ENCODE data around the gene SLC4A5.

SLC4A5 gene, protein sequence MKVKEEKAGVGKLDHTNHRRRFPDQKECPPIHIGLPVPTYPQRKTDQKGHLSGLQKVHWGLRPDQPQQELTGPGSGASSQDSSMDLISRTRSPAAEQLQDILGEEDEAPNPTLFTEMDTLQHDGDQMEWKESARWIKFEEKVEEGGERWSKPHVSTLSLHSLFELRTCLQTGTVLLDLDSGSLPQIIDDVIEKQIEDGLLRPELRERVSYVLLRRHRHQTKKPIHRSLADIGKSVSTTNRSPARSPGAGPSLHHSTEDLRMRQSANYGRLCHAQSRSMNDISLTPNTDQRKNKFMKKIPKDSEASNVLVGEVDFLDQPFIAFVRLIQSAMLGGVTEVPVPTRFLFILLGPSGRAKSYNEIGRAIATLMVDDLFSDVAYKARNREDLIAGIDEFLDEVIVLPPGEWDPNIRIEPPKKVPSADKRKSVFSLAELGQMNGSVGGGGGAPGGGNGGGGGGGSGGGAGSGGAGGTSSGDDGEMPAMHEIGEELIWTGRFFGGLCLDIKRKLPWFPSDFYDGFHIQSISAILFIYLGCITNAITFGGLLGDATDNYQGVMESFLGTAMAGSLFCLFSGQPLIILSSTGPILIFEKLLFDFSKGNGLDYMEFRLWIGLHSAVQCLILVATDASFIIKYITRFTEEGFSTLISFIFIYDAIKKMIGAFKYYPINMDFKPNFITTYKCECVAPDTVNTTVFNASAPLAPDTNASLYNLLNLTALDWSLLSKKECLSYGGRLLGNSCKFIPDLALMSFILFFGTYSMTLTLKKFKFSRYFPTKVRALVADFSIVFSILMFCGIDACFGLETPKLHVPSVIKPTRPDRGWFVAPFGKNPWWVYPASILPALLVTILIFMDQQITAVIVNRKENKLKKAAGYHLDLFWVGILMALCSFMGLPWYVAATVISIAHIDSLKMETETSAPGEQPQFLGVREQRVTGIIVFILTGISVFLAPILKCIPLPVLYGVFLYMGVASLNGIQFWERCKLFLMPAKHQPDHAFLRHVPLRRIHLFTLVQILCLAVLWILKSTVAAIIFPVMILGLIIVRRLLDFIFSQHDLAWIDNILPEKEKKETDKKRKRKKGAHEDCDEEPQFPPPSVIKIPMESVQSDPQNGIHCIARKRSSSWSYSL

DNA sequence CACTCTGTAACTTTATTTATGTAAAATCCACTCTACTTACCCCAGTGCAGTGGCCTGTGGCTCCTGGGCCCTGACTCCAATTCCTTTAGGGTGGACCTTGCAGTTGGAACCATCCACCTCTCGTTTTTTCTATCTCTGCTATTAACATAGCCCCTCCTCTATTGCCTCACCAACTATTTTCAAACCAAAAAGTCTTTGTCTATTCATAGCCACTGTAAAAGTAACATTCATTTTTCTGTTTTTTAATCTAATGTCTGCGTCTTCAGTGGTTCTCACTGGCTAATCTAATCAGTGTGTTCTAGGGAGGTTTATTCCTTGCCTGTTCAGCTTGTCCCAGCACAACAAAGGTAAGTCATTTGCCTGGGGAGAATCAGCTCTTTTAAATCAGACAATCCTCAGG is at the start of gene SLC4A5:
Gene SLC4A5 (minus strand): TSS at position 101 of the 400 bp plus-strand sequence. CDS start 28,393 bp downstream, outside the sequence.
- DNase-seq (ENCODE audit: low read depth in 2 of 2): no peak

- no peak for DNase-seq (ENCODE audit: low read depth in 2 of 2)
Measured at GRCh38 chr2:74392449-74392743, 49.2 kb upstream of the SLC4A5 start.

- peak; percentile 89 for DNase-seq (ENCODE audit: low read depth in 2 of 2)
Measured at GRCh38 chr2:74391580-74392448, 48.6 kb upstream of the SLC4A5 start.

DNA sequence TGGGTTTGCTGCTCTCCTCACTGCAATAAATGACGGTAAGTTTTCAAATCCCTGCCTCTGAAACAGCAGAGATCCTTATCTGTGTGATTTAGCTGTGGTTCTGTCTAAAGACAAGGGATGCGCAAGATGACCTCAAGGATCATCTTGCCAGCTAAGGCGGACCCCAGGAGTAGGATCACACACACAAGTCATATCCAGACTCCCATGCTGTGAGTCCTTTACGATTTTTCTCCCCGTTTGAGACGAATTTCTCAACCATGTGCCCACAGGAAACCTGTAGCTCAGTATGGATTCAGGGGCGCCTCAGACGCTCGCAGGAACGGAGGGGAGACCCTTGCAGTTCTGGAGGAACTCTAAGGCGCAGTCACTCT is 48.0 kb upstream of the SLC4A5 start:
- no peak for DNase-seq (ENCODE audit: low read depth in 2 of 2)

- no peak for DNase-seq (ENCODE audit: low read depth in 2 of 2)
Measured at GRCh38 chr2:74390606-74391005, 47.4 kb upstream of the SLC4A5 start.

- DNase-seq (ENCODE audit: low read depth in 2 of 2): no peak
Measured at GRCh38 chr2:74387346-74387745, 44.1 kb upstream of the SLC4A5 start.

DNA sequence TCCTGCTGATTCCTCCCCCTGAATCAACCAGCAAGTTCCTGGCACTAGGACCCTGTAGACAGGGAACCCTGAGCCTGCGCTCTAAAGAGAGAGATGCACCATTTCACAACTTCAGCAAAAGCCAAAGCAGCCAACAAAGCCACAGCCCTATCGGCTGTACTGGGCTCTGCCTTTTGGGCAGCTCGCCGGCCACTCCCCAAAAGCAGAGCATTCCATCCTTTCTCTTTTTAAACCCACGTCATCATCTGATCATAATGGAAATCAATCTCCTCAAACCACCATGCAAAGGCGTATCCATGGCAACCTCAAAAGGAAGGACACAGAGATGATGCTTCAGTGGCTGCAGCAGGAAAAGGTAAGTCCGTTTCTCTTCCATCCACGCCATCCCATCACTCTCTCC is 42.2 kb upstream of the SLC4A5 start:
- no peak for DNase-seq (ENCODE audit: low read depth in 2 of 2)

DNA sequence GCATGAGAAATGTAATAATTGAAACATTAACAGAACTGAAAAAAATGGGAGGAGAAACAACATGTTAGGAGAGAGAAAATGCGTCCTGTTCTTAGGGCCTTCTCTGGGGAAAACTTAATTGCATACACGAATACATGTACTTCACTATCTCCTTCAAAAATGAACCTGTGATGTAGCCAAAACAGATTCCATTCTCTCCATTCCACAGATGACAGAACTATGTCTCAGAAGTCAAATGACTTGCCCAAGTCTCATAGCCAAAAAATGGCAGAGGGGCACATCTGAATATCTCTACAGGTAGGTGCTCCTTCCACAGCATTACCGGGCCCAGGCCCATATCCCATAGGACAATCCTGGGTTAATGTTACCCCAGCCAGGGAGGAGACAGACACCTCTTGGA is 40.8 kb upstream of the SLC4A5 start:
- no peak for DNase-seq (ENCODE audit: low read depth in 2 of 2)

DNA sequence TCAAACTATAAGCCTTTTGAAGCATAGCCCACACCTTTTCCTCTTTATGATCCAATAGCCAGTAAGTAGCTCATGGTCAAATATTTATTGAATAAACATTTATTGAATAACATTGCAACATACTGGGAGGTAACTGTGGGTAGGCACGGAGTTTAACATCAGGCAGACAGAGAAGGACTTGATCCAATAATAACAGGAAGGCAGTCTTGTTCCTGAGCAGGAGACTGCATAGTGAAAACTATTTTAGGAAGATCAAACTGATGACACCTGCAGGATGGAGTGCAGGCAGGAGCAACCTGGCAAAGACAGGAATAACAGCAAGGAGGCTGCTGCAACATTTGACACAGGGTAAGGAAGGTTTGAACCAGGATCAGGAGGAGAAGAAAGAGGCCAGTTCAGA is 40.0 kb upstream of the SLC4A5 start:
- no peak for DNase-seq (ENCODE audit: low read depth in 2 of 2)

GRCh38 chr2:74381751-74382150 is 38.5 kb upstream of the SLC4A5 start:
- no peak for DNase-seq (ENCODE audit: low read depth in 2 of 2)

DNA sequence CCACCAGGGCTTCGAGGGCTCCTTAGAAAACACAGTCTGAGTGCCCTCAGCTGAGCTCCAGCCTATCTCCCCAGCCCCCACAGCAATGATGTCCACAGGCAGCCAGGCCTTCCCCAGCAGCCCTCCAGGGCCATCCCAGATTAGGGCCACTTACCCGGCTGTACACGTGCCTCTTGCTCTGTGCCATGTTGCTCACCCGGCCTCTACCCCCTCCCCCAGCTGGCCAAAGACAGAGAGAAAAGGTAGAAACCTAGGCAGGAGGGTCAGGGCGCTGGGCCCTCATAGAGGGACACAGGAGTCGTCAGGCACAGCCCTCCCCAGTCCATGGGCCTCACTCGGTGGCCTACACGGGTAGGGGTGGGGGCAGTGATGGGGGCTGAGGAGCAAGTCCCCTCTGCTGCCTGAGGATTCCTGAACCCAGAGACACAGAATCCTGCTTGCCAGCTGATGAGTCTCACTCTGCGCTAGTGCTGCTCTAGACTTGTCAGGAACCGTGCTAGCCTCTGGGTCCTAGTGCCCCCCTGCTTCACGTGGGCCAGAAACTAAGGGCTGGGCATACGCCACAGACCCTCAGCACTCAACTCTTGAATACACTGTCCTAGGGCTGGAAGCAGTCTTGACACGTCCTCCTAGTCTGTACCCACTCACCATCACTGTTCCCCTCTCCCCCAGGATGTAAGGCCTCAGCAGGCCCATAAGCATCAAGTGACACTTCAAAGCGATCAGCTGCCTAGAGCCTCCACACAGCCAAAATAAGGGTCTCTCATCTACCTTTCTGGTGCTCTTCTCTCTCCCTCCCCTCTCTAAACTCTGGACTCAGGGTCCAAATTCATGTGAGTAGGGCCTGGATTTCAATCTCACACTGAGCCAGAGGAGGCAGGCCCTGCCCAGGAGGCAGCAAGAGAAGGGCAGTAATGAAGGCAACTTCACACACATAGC is 36.9 kb upstream of the SLC4A5 start, which contains the start of gene DCTN1:
Gene DCTN1 (minus strand): TSS at position 461 of the 939 bp plus-strand sequence. CDS start 274 bp downstream, at position 187.
- no peak for DNase-seq (ENCODE audit: low read depth in 2 of 2)

- no peak for DNase-seq (ENCODE audit: low read depth in 2 of 2)
Measured at GRCh38 chr2:74378007-74378406, 34.8 kb upstream of the SLC4A5 start.

DNA sequence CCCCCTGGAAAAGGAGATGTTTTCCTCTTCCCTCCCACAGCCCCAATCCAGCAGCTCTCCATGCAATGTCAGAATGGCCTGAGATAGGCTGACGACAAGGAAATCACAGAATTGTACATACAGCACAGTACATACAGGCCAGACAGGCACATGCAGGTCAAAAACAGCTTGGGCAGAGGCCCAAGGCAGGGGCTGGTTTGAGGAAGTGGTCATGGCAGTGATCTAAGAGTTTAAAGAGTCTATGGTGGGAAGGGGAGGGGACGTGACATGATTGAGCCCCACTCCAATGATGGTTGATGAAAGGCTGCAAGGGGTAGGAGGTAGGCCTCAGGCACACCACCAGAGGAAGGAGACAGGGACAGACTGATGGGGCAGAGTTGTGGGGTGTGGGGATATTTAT is 32.6 kb upstream of the SLC4A5 start:
- DNase-seq (ENCODE audit: low read depth in 2 of 2): no peak

DNA sequence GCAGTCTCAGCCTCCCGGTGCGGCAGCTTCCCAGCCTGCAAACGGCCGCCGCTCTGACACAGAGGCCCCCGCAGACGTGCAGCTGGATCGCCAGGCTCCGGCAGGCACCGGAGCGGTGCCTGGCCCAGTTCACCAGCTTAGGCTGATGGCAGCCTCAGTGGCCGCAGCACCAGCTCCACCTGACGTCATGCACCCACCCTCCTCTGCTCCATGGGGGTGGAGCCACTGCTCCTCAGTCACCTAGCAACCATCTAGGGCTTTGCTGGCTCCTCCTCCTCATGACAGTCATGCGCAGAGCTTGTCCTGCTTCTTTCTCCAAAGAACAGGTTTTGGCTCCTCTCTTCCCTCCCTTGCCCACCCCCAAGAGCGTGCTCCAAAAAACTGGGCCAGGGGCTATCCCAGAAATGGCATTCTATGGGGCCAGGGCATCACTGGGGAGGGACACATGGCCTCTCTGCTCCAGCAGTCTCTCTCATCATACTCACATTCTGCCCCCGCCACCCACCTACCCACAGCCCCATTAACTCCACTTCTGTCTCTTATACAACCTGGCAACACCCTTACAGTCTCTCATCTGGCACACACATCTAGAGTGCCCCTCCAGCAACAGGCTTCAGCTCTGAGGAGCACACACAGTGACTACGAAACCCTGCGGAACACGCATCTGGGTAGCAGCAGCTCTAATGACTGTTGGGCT is 31.4 kb upstream of the SLC4A5 start:
- DNase-seq (ENCODE audit: low read depth in 2 of 2): no peak

GRCh38 chr2:74373985-74374384 is 30.8 kb upstream of the SLC4A5 start:
- no peak for DNase-seq (ENCODE audit: low read depth in 2 of 2)

DNA sequence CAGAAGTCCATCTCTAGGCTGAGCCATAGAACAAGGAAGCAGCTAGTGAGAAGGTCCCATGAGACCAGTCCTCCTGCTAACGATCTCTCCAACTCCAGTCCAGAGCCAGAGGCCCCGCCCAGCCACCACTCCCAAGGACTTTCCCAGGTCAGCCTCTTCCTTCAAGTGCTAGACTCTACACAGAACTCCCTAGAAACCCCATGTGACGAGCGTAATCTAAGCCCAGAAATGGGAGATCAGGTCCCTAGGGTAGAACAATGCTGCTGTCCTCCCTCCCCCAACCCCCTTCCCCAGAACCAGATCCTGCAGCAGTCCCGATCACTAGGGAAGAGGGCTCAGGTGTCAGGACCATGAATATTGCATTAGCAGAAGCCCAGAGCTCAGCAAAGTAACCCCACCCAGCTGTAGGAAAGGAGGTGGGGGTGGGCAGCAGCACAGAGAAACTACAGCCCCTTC is 30.0 kb upstream of the SLC4A5 start:
- DNase-seq (ENCODE audit: low read depth in 2 of 2): no peak

GRCh38 chr2:74372674-74373073 is 29.5 kb upstream of the SLC4A5 start:
- no peak for DNase-seq (ENCODE audit: low read depth in 2 of 2)

GRCh38 chr2:74371421-74371820 is 28.2 kb upstream of the SLC4A5 start:
- DNase-seq (ENCODE audit: low read depth in 2 of 2): no peak

- no peak for DNase-seq (ENCODE audit: low read depth in 2 of 2)
Measured at GRCh38 chr2:74369976-74370375, 26.8 kb upstream of the SLC4A5 start.

GRCh38 chr2:74368499-74368898 is 25.3 kb upstream of the SLC4A5 start:
- no peak for DNase-seq (ENCODE audit: low read depth in 2 of 2)
